Naive thymus-derived CD4-positive, alpha-beta T cell (primary cell): ENCODE data around the gene LCN1. TPM values are rescaled to one million over a fixed set of nuclear protein-coding genes. Genes with fewer than 3 reads are reported as not detected.

ENCODE experiments used
- ATAC-seq: fragments of 150-1000 bp; cut with Tn5 transposase; 2 replicates; pipeline ENCODE4 v1.10.0; 2021; ENCODE audit warnings: mild to moderate bottlenecking, moderate library complexity
- CTCF ChIA-PET: fragments of 350-600 bp; sonication (Branson Sonifier 250); formaldehyde crosslinking; loops from one replicate; lab custom pipeline; 2021; ENCODE audit warnings: antibody characterized with exemption; lab: Charles Lee
- POLR2A ChIA-PET: fragments of 350-600 bp; sonication (Branson Sonifier 250); formaldehyde crosslinking; loops from one replicate; lab custom pipeline; 2021; ENCODE audit warnings: antibody characterized with exemption, inconsistent platforms; lab: Charles Lee
- DNase-seq, 9 donors: peaks; one replicate each; pipeline versions ENCODE4 v3.0.0 to v3.0.0-alpha.2; 2020 to 2022; ENCODE audit warnings: mixed read lengths in 1 of 9
- H3K27ac ChIP-seq: one replicate; pipeline ENCODE4 v1.7.0; 2013; ENCODE audit warnings: mild to moderate bottlenecking, low read depth, low read length, moderate library complexity
- H3K27me3 ChIP-seq, 2 donors: one replicate each; pipeline ENCODE4 v1.7.0; 2013; ENCODE audit warnings: low read length in 2 of 2, mild to moderate bottlenecking in 2 of 2, moderate library complexity in 2 of 2; ENCODE audit not compliant: control insufficient read depth in 2 of 2, insufficient read depth in 2 of 2
- H3K36me3 ChIP-seq, 3 experiments: 1 replicate in 2 of 3; 2 replicates in 1 of 3; pipeline ENCODE4 v1.7.0; 2013; ENCODE audit warnings: low read length in 3 of 3, mild to moderate bottlenecking in 3 of 3, moderate library complexity in 1 of 3; ENCODE audit not compliant: insufficient read depth in 3 of 3, control insufficient read depth in 2 of 3
- H3K4me1 ChIP-seq, 2 donors: one replicate each; pipeline ENCODE4 v1.7.0; 2013; ENCODE audit warnings: low read length in 2 of 2, mild to moderate bottlenecking in 2 of 2, moderate library complexity in 1 of 2; ENCODE audit not compliant: control insufficient read depth in 2 of 2, insufficient read depth in 2 of 2
- H3K4me3 ChIP-seq: 2 replicates; pipeline ENCODE4 v1.7.0; 2013; ENCODE audit warnings: mild to moderate bottlenecking, low read length
- H3K9me3 ChIP-seq, 3 experiments: 1 replicate in 2 of 3; 2 replicates in 1 of 3; pipeline ENCODE4 v1.7.0; 2013; ENCODE audit warnings: low read length in 3 of 3; ENCODE audit not compliant: control insufficient read depth in 2 of 3
- H3K27ac Mint-ChIP-seq, 9 donors: one replicate each; pipeline ENCODE4 v1.8.0; 2020 to 2022; ENCODE audit warnings: mixed read lengths in 9 of 9, mild to moderate bottlenecking in 8 of 9, moderate library complexity in 5 of 9, inconsistent platforms in 2 of 9
- H3K27me3 Mint-ChIP-seq, 5 donors: one replicate each; pipeline ENCODE4 v1.8.0; 2021 to 2022; ENCODE audit warnings: mixed read lengths in 5 of 5, mild to moderate bottlenecking in 1 of 5
- H3K36me3 Mint-ChIP-seq, 5 donors: one replicate each; pipeline ENCODE4 v1.8.0; 2020 to 2022; ENCODE audit warnings: mixed read lengths in 5 of 5, mild to moderate bottlenecking in 3 of 5, inconsistent platforms in 1 of 5
- H3K4me1 Mint-ChIP-seq, 7 donors: one replicate each; pipeline ENCODE4 v1.8.0; 2020 to 2022; ENCODE audit warnings: mixed read lengths in 7 of 7, mild to moderate bottlenecking in 3 of 7, inconsistent platforms in 1 of 7
- H3K4me3 Mint-ChIP-seq, 10 donors: one replicate each; pipeline ENCODE4 v1.8.0; 2020 to 2022; ENCODE audit warnings: mild to moderate bottlenecking in 10 of 10, mixed read lengths in 10 of 10, moderate library complexity in 6 of 10, inconsistent platforms in 2 of 10
- H3K9me3 Mint-ChIP-seq, 11 donors: one replicate each; pipeline ENCODE4 v1.8.0; 2020 to 2022; ENCODE audit warnings: mixed read lengths in 11 of 11, mild to moderate bottlenecking in 4 of 11, inconsistent platforms in 1 of 11, moderate library complexity in 1 of 11
- intact Hi-C, 2 donors: fragments of 100-400 bp; cut with micrococcal nuclease; formaldehyde crosslinking; loops; one replicate each; pipeline ENCODE4 v1.15.1; 2023
- polyA plus RNA-seq, 2 donors: library from polyadenylated mRNA; unstranded; fragments of 300-500 nt; fragmentation: Illumina TruSeq; gene quantifications; one replicate each; pipeline ENCODE4 v1.2.3, GENCODE V29; 2021
- total RNA-seq, 6 experiments: library from RNA in 5 of 6; stranded (reverse) in 5 of 6; gene quantifications; 1 replicate in 5 of 6; 2 replicates in 1 of 6; pipeline ENCODE4 v1.2.3 and lab custom pipeline; 2021 to 2026

The LCN1 gene
- total and polyA plus RNA-seq, 7 experiments from 2014 or later, result not detected

DNA sequence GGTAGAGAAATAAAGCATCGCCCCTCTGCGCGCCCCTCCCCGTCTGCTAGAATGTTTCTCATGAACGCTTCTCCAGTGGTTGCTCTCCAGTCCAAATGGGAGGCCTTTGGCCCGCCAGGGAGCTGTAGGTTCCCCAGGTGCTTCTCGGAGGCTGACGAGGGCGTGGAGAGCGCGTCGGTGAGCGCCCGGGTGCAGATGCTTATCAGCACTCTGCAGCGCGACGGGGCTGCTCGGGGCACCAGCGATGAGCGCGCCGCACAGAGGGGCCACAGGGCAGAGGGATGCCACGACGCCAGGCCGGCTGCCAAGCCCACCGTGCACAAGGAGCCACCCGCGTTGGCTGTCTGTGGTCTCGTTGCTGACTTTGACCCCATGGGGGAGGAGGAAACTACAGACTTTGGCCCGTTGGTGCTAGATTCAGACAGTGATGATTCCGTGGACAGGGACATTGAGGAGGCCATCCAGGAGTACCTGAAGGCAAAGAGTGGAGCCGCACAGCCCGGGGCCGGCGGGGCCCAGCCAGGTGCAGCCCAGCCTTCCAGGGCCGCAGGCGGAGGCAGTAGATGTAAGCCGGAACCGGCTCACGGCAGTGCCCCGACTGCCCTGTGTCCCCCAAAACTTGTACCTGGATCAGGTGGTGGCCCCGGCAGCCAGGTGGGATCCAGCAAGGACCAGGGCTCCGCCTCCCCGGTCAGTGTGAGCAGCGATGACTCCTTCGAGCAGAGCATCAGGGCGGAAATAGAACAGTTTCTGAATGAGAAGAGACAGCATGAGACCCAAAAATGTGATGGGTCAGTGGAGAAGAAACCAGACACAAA is 36.6 kb upstream of the LCN1 start:
- H3K9me3 Mint-ChIP-seq, result peaks cover 0 to 1% (median 0%) of the 10 kb centered on the region in 11 donors
- peaks cover 0 to 8% (median 0%) of the 10 kb centered on the region in 7 donors for H3K4me1 Mint-ChIP-seq
- ChIA-PET CTCF (no interaction called here), POLR2A (no interaction called here)
- DNase-seq (no peak), ATAC-seq (no peak)
- Histone ChIP-seq H3K27ac (no peak overlapping the region), H3K4me3 (no peak overlapping the region), H3K9me3 (no peaks in the 10 kb centered on the region), H3K27me3 (peaks cover 0 to 13% of the 10 kb centered on the region in 2 donors), H3K36me3 (no peaks in the 10 kb centered on the region), H3K4me1 (peaks cover 3 to 7% of the 10 kb centered on the region in 2 donors)
- no peaks in the 10 kb centered on the region for H3K36me3 Mint-ChIP-seq
- H3K27me3 Mint-ChIP-seq, result peaks cover 15 to 34% (median 24%) of the 10 kb centered on the region in 5 donors
- H3K4me3 Mint-ChIP-seq, result no peak overlapping the region
- intact Hi-C loops, result no loop called here
- no peak overlapping the region for H3K27ac Mint-ChIP-seq

DNA sequence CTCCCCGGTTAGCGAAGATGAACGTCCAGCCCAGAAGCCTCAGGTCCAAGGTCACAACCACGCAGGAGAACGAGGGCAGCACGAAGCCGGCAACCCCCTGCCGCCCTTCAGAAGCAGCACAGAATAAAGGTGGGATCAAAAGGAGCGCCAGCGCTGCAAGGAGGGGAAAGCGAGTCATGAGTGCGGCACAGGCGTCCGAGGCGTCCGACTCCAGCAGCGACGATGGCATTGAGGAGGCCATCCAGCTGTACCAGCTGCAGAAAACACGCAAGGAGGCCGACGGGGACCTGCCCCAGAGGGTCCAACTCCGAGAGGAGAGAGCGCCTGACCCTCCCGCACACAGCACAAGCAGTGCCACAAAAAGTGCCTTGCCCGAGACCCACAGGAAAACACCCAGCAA is 35.9 kb upstream of the LCN1 start:
- no peaks in the 10 kb centered on the region for H3K9me3 ChIP-seq
- CTCF ChIA-PET, result no interaction called here
- H3K36me3 Mint-ChIP-seq, result no peaks in the 10 kb centered on the region
- H3K4me3 ChIP-seq, result no peak overlapping the region
- no peak for ATAC-seq
- peaks cover 0 to 1% (median 0%) of the 10 kb centered on the region in 11 donors for H3K9me3 Mint-ChIP-seq
- H3K27ac Mint-ChIP-seq, result no peak overlapping the region
- no peak for DNase-seq
- H3K27me3 Mint-ChIP-seq, result peaks cover 15 to 34% (median 24%) of the 10 kb centered on the region in 5 donors
- H3K4me3 Mint-ChIP-seq, result no peak overlapping the region
- POLR2A ChIA-PET, result no interaction called here
- no peaks in the 10 kb centered on the region for H3K36me3 ChIP-seq
- intact Hi-C loops, result no loop called here
- H3K4me1 ChIP-seq, result peaks cover 3 to 7% of the 10 kb centered on the region in 2 donors
- peaks cover 0 to 13% of the 10 kb centered on the region in 2 donors for H3K27me3 ChIP-seq
- H3K4me1 Mint-ChIP-seq, result peaks cover 0 to 8% (median 0%) of the 10 kb centered on the region in 7 donors
- H3K27ac ChIP-seq, result no peak overlapping the region

DNA sequence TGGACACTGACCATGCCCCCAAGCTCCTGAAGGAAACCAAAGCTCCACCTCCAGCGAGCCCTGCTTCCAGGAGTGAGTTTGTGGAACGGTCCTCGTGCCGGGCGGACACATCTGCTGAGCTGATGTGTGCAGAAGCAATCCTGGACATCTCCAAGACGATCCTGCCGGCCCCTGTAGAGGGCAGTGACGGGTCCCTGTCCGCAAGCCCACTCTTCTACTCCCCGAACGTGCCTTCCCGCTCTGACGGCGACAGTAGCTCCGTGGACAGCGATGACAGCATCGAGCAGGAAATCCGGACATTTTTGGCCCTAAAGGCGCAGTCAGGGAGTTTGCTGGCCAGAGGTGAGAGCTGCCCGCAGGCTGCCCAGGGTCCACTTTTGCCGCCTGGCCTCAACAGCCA is 35.4 kb upstream of the LCN1 start:
- Histone ChIP-seq H3K27me3 (peaks cover 0 to 10% of the 10 kb centered on the region in 2 donors), H3K4me1 (peaks cover 3% of the 10 kb centered on the region in 2 donors), H3K4me3 (no peak overlapping the region), H3K9me3 (no peaks in the 10 kb centered on the region), H3K36me3 (no peaks in the 10 kb centered on the region), H3K27ac (no peak overlapping the region)
- no peak overlapping the region for H3K27ac Mint-ChIP-seq
- no peaks in the 10 kb centered on the region for H3K36me3 Mint-ChIP-seq
- intact Hi-C loops, result no loop called here
- H3K9me3 Mint-ChIP-seq, result peaks cover 0 to 1% (median 0%) of the 10 kb centered on the region in 11 donors
- no peak for DNase-seq
- POLR2A ChIA-PET, result no interaction called here
- peaks cover 0 to 6% (median 0%) of the 10 kb centered on the region in 7 donors for H3K4me1 Mint-ChIP-seq
- H3K4me3 Mint-ChIP-seq, result no peak overlapping the region
- H3K27me3 Mint-ChIP-seq, result peaks cover 15 to 34% (median 24%) of the 10 kb centered on the region in 5 donors
- CTCF ChIA-PET, result no interaction called here
- no peak for ATAC-seq

DNA sequence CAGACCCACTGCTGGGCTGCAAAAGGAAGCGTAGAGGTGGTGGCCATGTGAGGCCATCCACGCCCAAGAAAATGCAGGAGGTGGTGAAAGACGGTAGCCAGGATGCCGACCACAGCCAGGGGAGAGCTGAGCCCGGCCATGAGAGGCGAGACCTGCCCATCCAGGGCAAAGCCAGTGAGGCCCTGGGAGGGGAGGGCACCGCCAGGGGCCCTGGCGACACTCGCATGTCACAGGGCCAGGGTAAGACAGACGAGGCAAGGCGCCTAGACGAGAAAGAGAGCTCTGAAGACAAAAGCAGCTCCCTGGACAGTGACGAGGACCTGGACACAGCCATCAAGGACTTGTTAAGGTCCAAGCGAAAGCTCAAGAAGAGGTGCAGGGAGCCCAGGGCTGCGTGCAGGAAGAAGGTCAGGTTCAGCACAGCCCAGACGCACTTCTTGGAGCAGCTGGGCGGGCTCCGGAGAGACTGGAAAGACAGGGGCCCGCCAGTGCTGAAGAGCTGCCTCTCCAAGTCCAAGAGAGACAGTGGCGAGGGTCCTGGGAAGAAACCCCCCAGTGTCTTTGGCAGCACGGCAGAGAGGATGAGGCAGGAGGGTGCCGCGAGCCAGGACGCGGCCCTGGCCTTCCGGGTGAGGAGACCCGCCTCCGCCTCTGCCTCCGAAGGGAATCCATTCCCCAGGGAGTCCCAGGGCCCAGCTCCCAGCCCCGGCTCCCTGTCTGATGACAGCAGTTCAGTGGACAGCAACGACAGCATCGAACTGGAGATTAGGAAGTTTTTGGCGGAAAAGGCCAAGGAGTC is 34.8 kb upstream of the LCN1 start:
- H3K27me3 ChIP-seq, result peaks cover 0 to 3% of the 10 kb centered on the region in 2 donors
- ChIA-PET POLR2A (no interaction called here), CTCF (no interaction called here)
- no peak overlapping the region for H3K27ac ChIP-seq
- Mint-ChIP-seq H3K27ac (no peak overlapping the region), H3K4me1 (peaks cover 0 to 4% (median 0%) of the 10 kb centered on the region in 7 donors), H3K4me3 (no peak overlapping the region), H3K27me3 (peaks cover 12 to 39% (median 24%) of the 10 kb centered on the region in 5 donors), H3K9me3 (peaks cover 0 to 1% (median 0%) of the 10 kb centered on the region in 11 donors), H3K36me3 (no peaks in the 10 kb centered on the region)
- no peak overlapping the region for H3K4me3 ChIP-seq
- H3K4me1 ChIP-seq, result no peaks in the 10 kb centered on the region
- H3K9me3 ChIP-seq, result no peaks in the 10 kb centered on the region
- no peak for DNase-seq
- no peak for ATAC-seq
- intact Hi-C loops, result no loop called here
- H3K36me3 ChIP-seq, result no peaks in the 10 kb centered on the region

DNA sequence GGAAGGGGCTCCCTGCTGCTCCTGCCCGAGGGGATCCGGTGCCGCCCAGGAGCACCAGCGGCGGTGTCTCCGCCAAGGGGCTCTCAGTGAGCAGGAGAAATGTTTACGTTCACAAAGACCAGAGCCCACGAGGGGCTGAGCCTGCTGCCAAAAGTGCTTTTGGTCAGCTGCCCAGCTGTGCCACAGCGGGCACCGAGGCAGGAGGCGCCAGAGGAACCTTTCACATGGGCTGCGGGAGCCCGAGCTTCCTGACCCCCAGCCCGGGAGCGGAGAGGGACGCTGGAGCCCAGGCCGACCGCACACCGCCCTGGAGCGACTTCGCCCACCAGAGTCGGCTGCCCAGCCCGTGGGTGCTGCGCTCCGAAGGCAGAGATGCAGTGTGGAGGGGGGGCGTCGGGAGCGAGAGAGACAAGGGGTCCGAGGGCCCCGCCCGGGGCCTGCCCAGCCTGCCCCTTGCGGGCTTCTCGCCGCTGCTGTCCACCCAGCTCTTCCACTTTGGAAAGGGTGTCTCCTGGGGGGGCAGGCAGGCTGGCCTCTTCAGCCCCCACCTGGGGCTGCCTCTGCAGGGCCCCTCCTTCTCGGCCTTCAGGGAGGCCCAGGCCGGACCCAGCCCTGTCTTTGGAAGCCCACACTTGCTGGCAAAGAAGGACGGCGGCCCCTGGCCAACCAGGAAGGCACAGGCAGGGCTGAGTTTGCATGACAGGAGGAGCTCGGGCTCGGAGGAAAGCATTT is 33.8 kb upstream of the LCN1 start:
- peaks cover 0 to 1% (median 0%) of the 10 kb centered on the region in 11 donors for H3K9me3 Mint-ChIP-seq
- H3K4me3 Mint-ChIP-seq, result no peak overlapping the region
- intact Hi-C loops, result no loop called here
- H3K9me3 ChIP-seq, result no peaks in the 10 kb centered on the region
- peaks cover 2 to 30% (median 18%) of the 10 kb centered on the region in 5 donors for H3K27me3 Mint-ChIP-seq
- H3K27me3 ChIP-seq, result no peaks in the 10 kb centered on the region
- no peak overlapping the region for H3K4me3 ChIP-seq
- H3K36me3 Mint-ChIP-seq, result no peaks in the 10 kb centered on the region
- H3K4me1 ChIP-seq, result no peaks in the 10 kb centered on the region
- H3K27ac ChIP-seq, result no peak overlapping the region
- CTCF ChIA-PET, result no interaction called here
- POLR2A ChIA-PET, result no interaction called here
- no peak overlapping the region for H3K27ac Mint-ChIP-seq
- DNase-seq (no peak), ATAC-seq (no peak)
- H3K4me1 Mint-ChIP-seq, result no peaks in the 10 kb centered on the region
- H3K36me3 ChIP-seq, result no peaks in the 10 kb centered on the region

DNA sequence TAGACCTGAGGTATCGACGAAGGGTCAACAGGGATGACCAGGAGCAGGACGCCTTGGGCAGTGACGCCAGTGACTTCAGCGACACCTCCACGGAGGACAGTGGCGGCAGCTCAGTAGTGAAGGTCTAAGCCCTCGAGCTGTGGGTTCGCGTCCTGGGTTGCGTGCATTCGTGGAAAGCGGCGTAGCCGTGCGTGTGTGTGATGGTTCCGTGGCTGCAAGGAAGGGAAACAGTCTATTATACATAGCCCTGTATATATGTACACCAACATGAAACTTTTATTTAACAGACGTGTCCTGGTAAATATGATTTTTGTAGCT is 33.3 kb upstream of the LCN1 start:
- ChIA-PET POLR2A (no interaction called here), CTCF (no interaction called here)
- Histone ChIP-seq H3K9me3 (no peaks in the 10 kb centered on the region), H3K27me3 (no peaks in the 10 kb centered on the region), H3K27ac (no peak overlapping the region), H3K4me1 (no peaks in the 10 kb centered on the region), H3K36me3 (no peaks in the 10 kb centered on the region), H3K4me3 (no peak overlapping the region)
- DNase-seq (no peak), ATAC-seq (no peak)
- Mint-ChIP-seq H3K4me1 (no peaks in the 10 kb centered on the region), H3K9me3 (peaks cover 0 to 1% (median 0%) of the 10 kb centered on the region in 11 donors), H3K36me3 (no peaks in the 10 kb centered on the region), H3K4me3 (no peak overlapping the region), H3K27me3 (peaks cover 0 to 31% (median 15%) of the 10 kb centered on the region in 5 donors), H3K27ac (no peak overlapping the region)
- intact Hi-C loops, result no loop called here
